Osteocyte (in vitro differentiated cells): ENCODE measurements around the gene PRKAB1. TPM values are rescaled to one million over a fixed set of nuclear protein-coding genes. Genes with fewer than 3 reads are reported as not detected.

Experiments
- DNase-seq: peaks from one replicate; pipeline ENCODE4 v3.0.0; 2021; ENCODE audit warnings: mixed read lengths; ENCODE audit not compliant: unreplicated experiment; ENCODE audit errors: extremely low spot score
- H3K27ac Mint-ChIP-seq: one replicate; pipeline ENCODE4 v1.8.0; 2021; ENCODE audit warnings: mild to moderate bottlenecking, mixed read lengths; ENCODE audit not compliant: unreplicated experiment
- H3K27me3 Mint-ChIP-seq: one replicate; pipeline ENCODE4 v1.8.0; 2021; ENCODE audit warnings: mixed read lengths; ENCODE audit not compliant: unreplicated experiment
- H3K36me3 Mint-ChIP-seq: one replicate; pipeline ENCODE4 v1.8.0; 2021; ENCODE audit warnings: mixed read lengths; ENCODE audit not compliant: unreplicated experiment
- H3K4me1 Mint-ChIP-seq: one replicate; pipeline ENCODE4 v1.8.0; 2021; ENCODE audit warnings: mixed read lengths; ENCODE audit not compliant: unreplicated experiment
- H3K4me3 Mint-ChIP-seq: one replicate; pipeline ENCODE4 v1.8.0; 2021; ENCODE audit warnings: mild to moderate bottlenecking, moderate library complexity, mixed read lengths; ENCODE audit not compliant: unreplicated experiment
- H3K9me3 Mint-ChIP-seq: one replicate; pipeline ENCODE4 v1.8.0; 2021; ENCODE audit warnings: mixed read lengths; ENCODE audit not compliant: unreplicated experiment
- total RNA-seq: library from RNA; stranded (reverse); gene quantifications from 2 replicates; pipeline ENCODE4 v1.2.1, GENCODE V29; 2021
- TF ChIP-seq, protein P1 (sequence below): fragments of 200-600 bp; sonication (generic); IDR thresholded peaks from 2 replicates; pipeline ENCODE4 v1.5.0; 2021; ENCODE audit warnings: antibody characterized with exemption, mild to moderate bottlenecking, moderate library complexity

PRKAB1 gene
- total RNA-seq, 1 donor from 2014 or later, result 25.3 TPM

DNA sequence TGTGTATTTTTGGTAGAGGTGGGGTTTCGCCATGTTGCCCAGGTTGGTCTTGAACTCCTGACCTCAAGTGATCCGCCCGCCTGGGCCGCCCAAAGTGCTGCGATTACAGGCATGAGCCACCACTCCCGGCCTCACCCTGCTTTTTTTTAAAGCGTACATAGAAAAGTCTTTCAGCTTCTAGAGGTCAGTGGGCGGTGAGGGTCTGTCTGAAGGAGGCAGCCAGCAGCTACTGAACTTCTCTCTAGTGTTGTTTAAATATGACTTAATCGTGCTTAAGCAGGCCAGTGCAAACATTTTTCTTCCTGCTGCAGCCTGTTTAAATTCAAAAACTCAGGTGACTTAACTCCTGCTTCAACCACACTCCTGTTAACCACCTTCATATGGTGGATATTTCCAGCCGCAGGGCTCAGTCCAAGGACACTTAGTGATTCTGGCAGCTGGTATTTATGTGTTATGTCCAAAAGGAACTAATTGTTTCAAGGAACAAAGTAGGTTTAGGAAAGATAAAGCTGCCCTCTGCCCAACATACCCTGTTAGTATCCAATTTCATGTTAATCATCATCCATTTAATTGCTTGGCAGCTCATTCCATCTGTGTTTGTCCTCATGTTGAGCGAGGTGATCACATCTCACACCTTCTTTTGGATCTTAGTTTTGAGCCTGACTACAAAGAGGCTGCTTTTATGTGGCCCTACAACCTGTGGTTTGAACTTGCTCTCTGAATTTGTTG is 2.0 kb downstream of the PRKAB1 start:
- H3K4me3 Mint-ChIP-seq, result peak overlapping the region; percentile 59
- H3K36me3 Mint-ChIP-seq, result peaks cover 31% of the 10 kb centered on the region
- no peak for DNase-seq
- TF ChIP-seq, protein P1, sequence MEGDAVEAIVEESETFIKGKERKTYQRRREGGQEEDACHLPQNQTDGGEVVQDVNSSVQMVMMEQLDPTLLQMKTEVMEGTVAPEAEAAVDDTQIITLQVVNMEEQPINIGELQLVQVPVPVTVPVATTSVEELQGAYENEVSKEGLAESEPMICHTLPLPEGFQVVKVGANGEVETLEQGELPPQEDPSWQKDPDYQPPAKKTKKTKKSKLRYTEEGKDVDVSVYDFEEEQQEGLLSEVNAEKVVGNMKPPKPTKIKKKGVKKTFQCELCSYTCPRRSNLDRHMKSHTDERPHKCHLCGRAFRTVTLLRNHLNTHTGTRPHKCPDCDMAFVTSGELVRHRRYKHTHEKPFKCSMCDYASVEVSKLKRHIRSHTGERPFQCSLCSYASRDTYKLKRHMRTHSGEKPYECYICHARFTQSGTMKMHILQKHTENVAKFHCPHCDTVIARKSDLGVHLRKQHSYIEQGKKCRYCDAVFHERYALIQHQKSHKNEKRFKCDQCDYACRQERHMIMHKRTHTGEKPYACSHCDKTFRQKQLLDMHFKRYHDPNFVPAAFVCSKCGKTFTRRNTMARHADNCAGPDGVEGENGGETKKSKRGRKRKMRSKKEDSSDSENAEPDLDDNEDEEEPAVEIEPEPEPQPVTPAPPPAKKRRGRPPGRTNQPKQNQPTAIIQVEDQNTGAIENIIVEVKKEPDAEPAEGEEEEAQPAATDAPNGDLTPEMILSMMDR, result no peak
- no peaks in the 10 kb centered on the region for H3K27me3 Mint-ChIP-seq
- H3K27ac Mint-ChIP-seq, result peak overlapping the region; percentile 18
- no peaks in the 10 kb centered on the region for H3K9me3 Mint-ChIP-seq
- peaks cover 27% of the 10 kb centered on the region for H3K4me1 Mint-ChIP-seq

DNA sequence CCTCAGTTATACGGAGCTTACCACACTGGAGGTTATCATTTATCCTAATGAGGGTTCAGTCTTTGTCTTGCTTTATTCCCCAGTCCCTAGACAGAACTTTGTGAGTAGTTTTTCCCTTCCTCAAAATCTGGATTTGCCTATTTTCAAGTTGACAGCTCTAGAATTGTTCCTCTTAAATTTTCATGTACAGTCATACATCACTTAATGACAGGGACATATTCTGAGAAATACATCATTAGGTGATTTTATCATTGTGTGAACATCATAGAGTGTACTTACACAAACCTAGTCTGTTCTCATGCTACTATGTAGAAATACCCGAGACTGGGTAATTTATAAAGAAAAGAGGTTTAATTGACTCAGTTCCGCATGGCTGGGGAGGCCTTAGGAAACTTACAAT is 3.1 kb downstream of the PRKAB1 start:
- TF ChIP-seq, protein P1, result no peak
- H3K36me3 Mint-ChIP-seq, result peaks cover 39% of the 10 kb centered on the region
- no peak overlapping the region for H3K27ac Mint-ChIP-seq
- H3K27me3 Mint-ChIP-seq, result no peaks in the 10 kb centered on the region
- no peaks in the 10 kb centered on the region for H3K9me3 Mint-ChIP-seq
- H3K4me3 Mint-ChIP-seq, result no peak overlapping the region
- DNase-seq, result no peak
- H3K4me1 Mint-ChIP-seq, result peaks cover 27% of the 10 kb centered on the region

DNA sequence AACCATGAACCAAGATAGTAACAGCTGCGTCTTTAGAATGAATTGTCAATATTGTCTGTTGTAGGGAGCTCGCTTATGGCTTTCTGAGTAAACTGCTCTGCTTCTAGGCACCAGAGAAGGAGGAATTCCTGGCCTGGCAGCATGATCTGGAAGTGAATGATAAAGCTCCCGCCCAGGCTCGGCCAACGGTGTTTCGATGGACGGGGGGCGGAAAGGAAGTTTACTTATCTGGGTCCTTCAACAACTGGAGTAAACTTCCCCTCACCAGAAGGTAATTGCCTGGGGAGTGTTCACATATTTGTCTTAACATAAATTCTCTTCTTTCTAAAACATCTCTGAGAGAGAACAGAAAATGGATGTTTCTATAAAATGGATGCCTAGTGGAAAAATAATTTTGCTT is 4.3 kb downstream of the PRKAB1 start:
- no peak for DNase-seq
- TF ChIP-seq, protein P1, result no peak
- Mint-ChIP-seq H3K27ac (no peak overlapping the region), H3K4me3 (no peak overlapping the region), H3K27me3 (no peaks in the 10 kb centered on the region), H3K36me3 (peaks cover 50% of the 10 kb centered on the region), H3K9me3 (no peaks in the 10 kb centered on the region), H3K4me1 (peaks cover 23% of the 10 kb centered on the region)

DNA sequence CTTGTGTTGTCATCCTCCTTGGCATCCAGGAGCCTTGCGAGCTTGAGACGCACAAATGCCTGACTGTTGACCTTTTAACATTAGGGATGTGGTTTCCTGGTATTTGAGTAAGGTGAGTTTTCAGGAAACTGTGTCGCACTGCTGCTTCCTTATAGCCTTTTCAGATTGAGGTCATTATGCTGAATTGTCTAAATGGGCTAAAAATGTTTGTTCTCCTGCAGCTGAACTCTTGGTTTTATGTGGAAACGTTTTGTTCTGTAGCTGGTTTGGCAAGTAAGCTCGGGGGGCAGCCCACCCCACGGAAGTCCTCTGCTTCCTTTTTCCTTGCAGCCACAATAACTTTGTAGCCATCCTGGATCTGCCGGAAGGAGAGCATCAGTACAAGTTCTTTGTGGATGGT is 5.7 kb downstream of the PRKAB1 start:
- Mint-ChIP-seq H3K27ac (no peak overlapping the region), H3K9me3 (no peaks in the 10 kb centered on the region), H3K4me1 (peaks cover 17% of the 10 kb centered on the region), H3K36me3 (peaks cover 58% of the 10 kb centered on the region), H3K4me3 (no peak overlapping the region), H3K27me3 (no peaks in the 10 kb centered on the region)
- DNase-seq, result no peak
- TF ChIP-seq, protein P1, result no peak

DNA sequence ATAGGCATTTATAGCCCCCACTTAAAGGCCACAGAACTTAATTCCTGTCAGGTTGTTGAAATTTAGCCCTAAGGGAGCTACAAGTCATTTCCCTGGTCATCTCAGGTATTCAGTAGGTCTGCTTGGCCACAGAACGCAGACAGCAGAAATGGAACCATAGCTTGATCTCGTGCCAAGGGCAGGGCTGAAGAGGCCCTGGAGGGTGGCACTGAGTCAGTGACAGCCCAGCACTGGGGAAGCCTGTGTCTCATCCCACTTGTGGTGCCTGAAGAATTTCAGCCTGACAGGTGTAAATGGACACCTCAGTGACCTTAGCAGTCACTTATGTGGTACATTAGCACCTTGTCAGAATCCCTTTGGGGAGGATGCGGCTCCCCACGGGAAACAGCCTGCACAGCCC is 6.6 kb downstream of the PRKAB1 start:
- TF ChIP-seq, protein P1, result no peak
- Mint-ChIP-seq H3K4me1 (peaks cover 21% of the 10 kb centered on the region), H3K36me3 (peaks cover 65% of the 10 kb centered on the region), H3K27ac (no peak overlapping the region), H3K9me3 (no peaks in the 10 kb centered on the region), H3K4me3 (no peak overlapping the region), H3K27me3 (no peaks in the 10 kb centered on the region)
- DNase-seq, result no peak
